Astrocyte of the cerebellum (primary cell): ENCODE measurements around the gene KRTAP26-1.
A peak's percentile ranks its signal among the peaks of the same experiment; 100 is the strongest.

Source experiments
- DNase-seq: peaks from one replicate; pipeline ENCODE4 v3.0.0-alpha.2; 2011; ENCODE audit warnings: low read depth
- H3K4me3 ChIP-seq: 2 replicates; pipeline ENCODE4 v1.5.1; 2011; ENCODE audit warnings: mild to moderate bottlenecking, low read depth, low read length, moderate library complexity
- CTCF ChIP-seq: IDR thresholded peaks from 2 replicates; pipeline ENCODE4 v1.5.1; 2012; ENCODE audit warnings: low read length, low read depth, moderate library complexity, mild to moderate bottlenecking; ENCODE audit errors: missing control alignments
- in situ Hi-C: cut with HindIII; loops from 2 replicates; pipeline ENCODE4 v1.10.0; 2017; ENCODE audit warnings: low sequenced_read_pairs

KRTAP26-1 gene

GRCh38 chr21:30320215-30320614 is at the start of gene KRTAP26-1:
Gene KRTAP26-1, minus strand, starts transcription at chr21:30320315. Its CDS starts 280 bp downstream, at chr21:30320035.
- DNase-seq, result no peak
- no peak within 1 kb of the TSS for H3K4me3 ChIP-seq
- in situ Hi-C loops, result no loop called here
- TF ChIP-seq CTCF, result no peak

GRCh38 chr21:30355906-30356305 is 35.8 kb upstream of the KRTAP26-1 start:
- no peak for TF ChIP-seq CTCF
- no peak for DNase-seq
- in situ Hi-C loops, result no loop called here
- H3K4me3 ChIP-seq, result no peak overlapping the region

- no peak for DNase-seq
- no peak overlapping the region for H3K4me3 ChIP-seq
- in situ Hi-C loops, result no loop called here
- no peak for TF ChIP-seq CTCF
Observed at GRCh38 chr21:30354308-30355005, 34.3 kb upstream of the KRTAP26-1 start.

- DNase-seq, result no peak
- H3K4me3 ChIP-seq, result no peak overlapping the region
- no peak for TF ChIP-seq CTCF
- in situ Hi-C loops, result no loop called here
Observed at GRCh38 chr21:30351534-30351933, 31.4 kb upstream of the KRTAP26-1 start.

- in situ Hi-C loops, result no loop called here
- TF ChIP-seq CTCF, result no peak
- no peak overlapping the region for H3K4me3 ChIP-seq
- DNase-seq, result peak; percentile 62
Observed at GRCh38 chr21:30349572-30349971, 29.5 kb upstream of the KRTAP26-1 start.

GRCh38 chr21:30348506-30348905 is 28.4 kb upstream of the KRTAP26-1 start, which contains the start of gene KRTAP23-1:
Gene KRTAP23-1, minus strand, starts transcription at chr21:30348606. Its CDS starts 0 bp downstream, at chr21:30348606.
- DNase-seq, result no peak
- H3K4me3 ChIP-seq, result no peak within 1 kb of the TSS
- TF ChIP-seq CTCF, result no peak
- in situ Hi-C loops, result no loop called here
